Transverse colon (tissue), 3 donors: ENCODE results near the gene IGF2BP2.

Experiments used
- EP300 ChIP-seq: sonication (generic); formaldehyde crosslinking; IDR thresholded peaks from one replicate; pipeline ENCODE4 v1.6.1; 2017; ENCODE audit warnings: antibody characterized with exemption, low read depth
- POLR2A ChIP-seq: fragments of 450-650 bp; IDR thresholded peaks from one replicate; pipeline ENCODE4 v1.6.1; 2016; ENCODE audit warnings: antibody characterized with exemption, mild to moderate bottlenecking, moderate library complexity
- TF ChIP-seq, protein P1 (sequence below), 5 experiments: fragments of 200-600 bp in 3 of 5; fragments of 450-650 bp in 2 of 5; sonication (generic) in 3 of 5; IDR thresholded peaks; 1 replicate in 2 of 5; 2 replicates in 3 of 5; pipeline ENCODE4 v1.5.1; 2016 to 2017; ENCODE audit warnings: antibody characterized with exemption in 5 of 5, inconsistent platforms in 3 of 5, mild to moderate bottlenecking in 2 of 5, moderate library complexity in 1 of 5

DNA sequence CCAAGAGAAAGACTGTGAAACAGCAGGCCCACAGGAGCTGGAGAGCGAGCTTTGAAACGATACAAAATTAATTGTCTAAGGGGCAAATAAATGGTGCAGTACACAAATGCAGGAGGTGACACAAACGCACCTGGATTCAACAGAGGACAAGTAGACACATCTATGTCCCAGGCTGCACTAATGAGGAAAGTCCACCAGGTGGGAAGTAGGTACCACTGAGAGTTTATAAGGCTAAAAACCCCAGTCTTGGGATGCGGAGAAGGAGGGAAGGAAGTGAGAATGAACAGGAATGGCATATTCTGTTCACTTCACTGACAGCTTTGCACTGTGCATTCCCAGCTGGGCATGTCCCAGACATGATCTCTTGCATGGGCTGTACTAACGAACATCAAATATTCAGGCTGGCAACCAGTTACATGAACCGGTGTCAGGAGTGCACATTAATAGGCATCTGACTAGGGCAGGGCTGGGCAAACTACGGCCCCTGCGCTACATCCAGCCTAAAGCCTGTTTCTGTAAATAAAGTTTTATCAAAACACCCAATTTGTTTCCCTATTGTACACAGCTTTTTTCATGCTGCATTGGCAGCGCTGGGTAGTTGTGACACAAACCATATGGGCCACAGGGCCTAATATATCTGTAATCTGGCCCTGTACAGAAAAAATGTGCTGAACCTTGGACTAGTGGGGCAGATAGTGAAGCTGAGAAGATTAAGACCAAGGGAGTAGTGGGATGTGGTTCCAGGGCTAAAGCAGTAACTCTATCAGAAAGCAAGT, 107.0 kb downstream of the IGF2BP2 start:
- TF ChIP-seq, protein P1, sequence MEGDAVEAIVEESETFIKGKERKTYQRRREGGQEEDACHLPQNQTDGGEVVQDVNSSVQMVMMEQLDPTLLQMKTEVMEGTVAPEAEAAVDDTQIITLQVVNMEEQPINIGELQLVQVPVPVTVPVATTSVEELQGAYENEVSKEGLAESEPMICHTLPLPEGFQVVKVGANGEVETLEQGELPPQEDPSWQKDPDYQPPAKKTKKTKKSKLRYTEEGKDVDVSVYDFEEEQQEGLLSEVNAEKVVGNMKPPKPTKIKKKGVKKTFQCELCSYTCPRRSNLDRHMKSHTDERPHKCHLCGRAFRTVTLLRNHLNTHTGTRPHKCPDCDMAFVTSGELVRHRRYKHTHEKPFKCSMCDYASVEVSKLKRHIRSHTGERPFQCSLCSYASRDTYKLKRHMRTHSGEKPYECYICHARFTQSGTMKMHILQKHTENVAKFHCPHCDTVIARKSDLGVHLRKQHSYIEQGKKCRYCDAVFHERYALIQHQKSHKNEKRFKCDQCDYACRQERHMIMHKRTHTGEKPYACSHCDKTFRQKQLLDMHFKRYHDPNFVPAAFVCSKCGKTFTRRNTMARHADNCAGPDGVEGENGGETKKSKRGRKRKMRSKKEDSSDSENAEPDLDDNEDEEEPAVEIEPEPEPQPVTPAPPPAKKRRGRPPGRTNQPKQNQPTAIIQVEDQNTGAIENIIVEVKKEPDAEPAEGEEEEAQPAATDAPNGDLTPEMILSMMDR (IDR thresholded peaks at IDR 0.05), result no peak
- TF ChIP-seq EP300 (no peak), POLR2A (no peak)
